Activated CD8-positive, alpha-beta memory T cell treated with anti-CD3 and anti-CD28 coated beads, Interleukin-2, amount 50 U/mL, for 1 hour (primary cell): ENCODE data around the gene SH2D6.
"Not testable (repeated sequence)": the region's sequence is repeated elsewhere in the genome, so short reads cannot be mapped to it uniquely, and the experiment has no call there.

ENCODE experiments used
- DNase-seq: peaks from one replicate; pipeline ENCODE4 v3.0.0-alpha.2; 2020; ENCODE audit errors: extremely low read depth

Gene SH2D6

GRCh38 chr2:85398426-85399182, 19.9 kb upstream of the SH2D6 start:
- no peak for DNase-seq

- no peak for DNase-seq
Measured at GRCh38 chr2:85399183-85399455, 19.4 kb upstream of the SH2D6 start.

- no peak for DNase-seq
Measured at GRCh38 chr2:85400023-85400422, 18.5 kb upstream of the SH2D6 start.

GRCh38 chr2:85400541-85401463, 17.7 kb upstream of the SH2D6 start:
- no peak for DNase-seq

GRCh38 chr2:85401464-85401805, 17.1 kb upstream of the SH2D6 start:
- DNase-seq: no peak

GRCh38 chr2:85401844-85402243, 16.7 kb upstream of the SH2D6 start:
- no peak for DNase-seq

- no peak for DNase-seq
Measured at GRCh38 chr2:85405201-85406059, 13.1 kb upstream of the SH2D6 start.

- no peak for DNase-seq
Measured at GRCh38 chr2:85409845-85410583, 8.5 kb upstream of the SH2D6 start, which contains the start of gene CAPG. Gene CAPG, minus strand, starts transcription at chr2:85410366. Its CDS starts 8,221 bp downstream, at chr2:85402145.

- DNase-seq: no peak
Measured at GRCh38 chr2:85410584-85411404, 7.7 kb upstream of the SH2D6 start.

GRCh38 chr2:85411405-85411748, 7.1 kb upstream of the SH2D6 start:
- no peak for DNase-seq

- DNase-seq: no peak
Measured at GRCh38 chr2:85413592-85414420, 4.7 kb upstream of the SH2D6 start.

- not testable (repeated sequence) for DNase-seq
Measured at GRCh38 chr2:85414421-85414759, 4.1 kb upstream of the SH2D6 start.

- DNase-seq: no peak
Measured at GRCh38 chr2:85414761-85415553, 3.6 kb upstream of the SH2D6 start.

GRCh38 chr2:85415980-85416650, 2.4 kb upstream of the SH2D6 start:
- no peak for DNase-seq

GRCh38 chr2:85419009-85419675, 628 bp downstream of the SH2D6 start:
- DNase-seq: no peak

GRCh38 chr2:85420536-85421259, 2.2 kb downstream of the SH2D6 start:
- DNase-seq: peak; percentile 62
